HCT116 (cell line): ENCODE measurements around the gene MBD3L1. TPM values are rescaled to one million over a fixed set of nuclear protein-coding genes. Genes with fewer than 3 reads are reported as not detected.

Experiments used
- ATAC-seq: fragments of 200-7000 bp; cut with Tn5 transposase; 2 replicates; pipeline ENCODE4 v1.9.1; 2020; ENCODE audit warnings: mild to moderate bottlenecking, moderate library complexity
- BruUV-seq: library from RNA; stranded (reverse); fragments of 400-500 nt; replicated peaks from 2 replicates; lab custom pipeline; 2021; lab: Mats Ljungman, UMichigan
- CTCF ChIA-PET: fragments of 300-600 bp; sonication (Branson Sonifier 250); formaldehyde crosslinking; loops from one replicate; lab custom pipeline; 2021; ENCODE audit warnings: antibody characterized with exemption; lab: Charles Lee
- POLR2A ChIA-PET: fragments of 300-600, 350-600 bp; sonication (Branson Sonifier 250); formaldehyde crosslinking; loops from one replicate; lab custom pipeline; 2021; ENCODE audit warnings: antibody characterized with exemption; lab: Charles Lee
- RAD21 ChIA-PET, 2 experiments: fragments of 300-600 bp; sonication (Branson Sonifier 250); formaldehyde crosslinking; loops; one replicate each; lab custom pipeline; 2023; ENCODE audit warnings: low total read pairs in 2 of 2; ENCODE audit not compliant: uncharacterized antibody in 2 of 2, unreplicated experiment in 2 of 2, low non-redundant PET in 1 of 2; lab: Charles Lee
- DNase-seq: peaks from one replicate; pipeline ENCODE4 v3.0.0-alpha.2; 2010; ENCODE audit warnings: low read depth, low spot score
- H2AFZ ChIP-seq: fragments of 200-600 bp; shearing (Covaris generic), sonication (generic); 2 replicates; pipeline ENCODE4 v1.6.1; 2017; ENCODE audit warnings: low read depth, mixed run types, mixed read lengths, antibody characterized with exemption, low read length; ENCODE audit not compliant: poor library complexity, severe bottlenecking
- H3K27ac ChIP-seq: 2 replicates; pipeline ENCODE4 v1.5.1; 2012; ENCODE audit warnings: low read depth, low read length
- H3K27me3 ChIP-seq: fragments of 200-600 bp; sonication (generic); 2 replicates; pipeline ENCODE4 v1.6.1; 2016; ENCODE audit warnings: mixed run types, low read length, mixed read lengths; ENCODE audit not compliant: insufficient read depth
- H3K36me3 ChIP-seq, 2 experiments: fragments of 200-500 bp in 1 of 2; fragments of 200-600 bp in 1 of 2; sonication (Bioruptor generic) in 1 of 2; sonication (generic) in 1 of 2; 2 replicates each; pipeline versions ENCODE4 v1.5.1 to v1.6.1; 2014 to 2016; ENCODE audit warnings: low read length in 2 of 2, inconsistent platforms in 1 of 2, mixed read lengths in 1 of 2, mixed run types in 1 of 2; ENCODE audit not compliant: insufficient read depth in 2 of 2, control insufficient read depth in 1 of 2
- H3K4me1 ChIP-seq, 2 experiments: fragments of 200-600 bp in 1 of 2; sonication (generic) in 1 of 2; 2 replicates each; pipeline versions ENCODE4 v1.5.1 to v1.6.1; 2012 to 2017; ENCODE audit warnings: low read length in 2 of 2, inconsistent platforms in 1 of 2, mild to moderate bottlenecking in 1 of 2, mixed read lengths in 1 of 2, mixed run types in 1 of 2, moderate library complexity in 1 of 2; ENCODE audit not compliant: insufficient read depth in 2 of 2, control insufficient read depth in 1 of 2
- H3K4me2 ChIP-seq: fragments of 200-600 bp; sonication (generic); 2 replicates; pipeline ENCODE4 v1.6.1; 2017; ENCODE audit warnings: mixed run types, low read length, mixed read lengths
- H3K4me3 ChIP-seq, 2 experiments: fragments of 200-600 bp in 1 of 2; sonication (generic) in 1 of 2; replicated peaks in 1 of 2; 2 replicates each; pipeline ENCODE4 v1.5.1; 2011 to 2016; ENCODE audit warnings: low read length in 2 of 2, control low read depth in 1 of 2, low read depth in 1 of 2, mild to moderate bottlenecking in 1 of 2, mixed read lengths in 1 of 2, mixed run types in 1 of 2
- H3K79me2 ChIP-seq: fragments of 200-600 bp; sonication (generic); 2 replicates; pipeline ENCODE4 v1.6.1; 2017; ENCODE audit warnings: mild to moderate bottlenecking, mixed run types, low read length, moderate library complexity, mixed read lengths; ENCODE audit not compliant: insufficient read depth
- H3K9ac ChIP-seq: fragments of 200-600 bp; sonication (generic); 2 replicates; pipeline ENCODE4 v1.6.1; 2016; ENCODE audit warnings: low read length, mixed read lengths
- H3K9me2 ChIP-seq: fragments of 200-600 bp; sonication (generic), shearing (Covaris generic); 2 replicates; pipeline ENCODE4 v1.6.1; 2017; ENCODE audit warnings: mixed run types, mild to moderate bottlenecking, moderate library complexity; ENCODE audit not compliant: insufficient read depth
- H3K9me3 ChIP-seq, 2 experiments: fragments of 200-500 bp in 1 of 2; fragments of 200-600 bp in 1 of 2; sonication (Bioruptor generic) in 1 of 2; sonication (generic) in 1 of 2; 2 replicates each; pipeline ENCODE4 v1.6.1; 2014 to 2017; ENCODE audit warnings: low read length in 2 of 2, mixed read lengths in 2 of 2, inconsistent platforms in 1 of 2, low read depth in 1 of 2, mild to moderate bottlenecking in 1 of 2, mixed run types in 1 of 2, moderate library complexity in 1 of 2; ENCODE audit not compliant: control insufficient read depth in 1 of 2, insufficient read depth in 1 of 2
- H4K20me1 ChIP-seq: fragments of 200-600 bp; sonication (generic), shearing (Covaris generic); 2 replicates; pipeline ENCODE4 v1.6.1; 2017; ENCODE audit warnings: mixed run types, mild to moderate bottlenecking, moderate library complexity; ENCODE audit not compliant: insufficient read depth
- ATF3 ChIP-seq: IDR thresholded peaks from 2 replicates; pipeline ENCODE4 v1.6.1; 2012
- CTCF ChIP-seq, 3 experiments: fragments of 200-600 bp in 1 of 3; sonication (generic) in 1 of 3; IDR thresholded peaks in 2 of 3; conservative IDR thresholded peaks in 1 of 3; 2 replicates each; pipeline ENCODE4 v1.5.1; 2012 to 2017; ENCODE audit warnings: low read depth in 2 of 3, low read length in 2 of 3, antibody characterized with exemption in 1 of 3, borderline replicate concordance in 1 of 3, control low read depth in 1 of 3, mild to moderate bottlenecking in 1 of 3, mixed read lengths in 1 of 3, mixed run types in 1 of 3, moderate library complexity in 1 of 3; ENCODE audit not compliant: insufficient read depth in 1 of 3
- EGR1 ChIP-seq: IDR thresholded peaks from 2 replicates; pipeline ENCODE4 v1.6.1; 2012; ENCODE audit warnings: low read depth
- ELF1 ChIP-seq: IDR thresholded peaks from 2 replicates; pipeline ENCODE4 v1.6.1; 2012; ENCODE audit warnings: low read depth, borderline replicate concordance
- EZH2 ChIP-seq: fragments of 200-600 bp; sonication (generic); IDR thresholded peaks from 2 replicates; pipeline ENCODE4 v1.6.1; 2017; ENCODE audit warnings: antibody characterized with exemption, mixed run types
- MAX ChIP-seq: IDR thresholded peaks from 2 replicates; pipeline ENCODE4 v1.6.1; 2012
- POLR2AphosphoS5 ChIP-seq: IDR thresholded peaks from 2 replicates; pipeline ENCODE4 v1.6.1; 2011; ENCODE audit warnings: mild to moderate bottlenecking, low read depth, low read length, moderate library complexity
- SP1 ChIP-seq: IDR thresholded peaks from 2 replicates; pipeline ENCODE4 v1.6.1; 2012; ENCODE audit warnings: low read depth
- TCF7L2 ChIP-seq: IDR thresholded peaks from 2 replicates; pipeline ENCODE4 v1.7.0; 2011; ENCODE audit warnings: borderline replicate concordance, inconsistent platforms; ENCODE audit not compliant: insufficient read depth, insufficient read length; ENCODE audit errors: extremely low read depth
- ZFX ChIP-seq: fragments of 450-650 bp; IDR thresholded peaks from 2 replicates; pipeline ENCODE4 v1.6.1; 2017
- ZNF274 ChIP-seq: fragments of 200-500 bp; sonication (Bioruptor generic); IDR thresholded peaks from 2 replicates; pipeline ENCODE4 v1.6.1; 2014; ENCODE audit warnings: mild to moderate bottlenecking, low read depth, low read length, inconsistent platforms
- intact Hi-C: fragments of 100-400 bp; cut with micrococcal nuclease; formaldehyde crosslinking; loops from 2 replicates; pipeline ENCODE4 v1.10.0; 2022
- total RNA-seq: library from RNA; stranded (reverse); gene quantifications from one replicate; pipeline ENCODE4 v1.2.1, GENCODE V29; 2021; ENCODE audit not compliant: unreplicated experiment

Gene MBD3L1
- total RNA-seq, 1 experiment from 2014 or later = not detected

GRCh38 chr19:8840708-8841107 lies 8.5 kb downstream of the MBD3L1 start:
- Histone ChIP-seq H3K79me2 (no peaks in the 10 kb centered on the region), H3K36me3 (no peaks in the 10 kb centered on the region), H4K20me1 (no peaks in the 10 kb centered on the region), H2AFZ (no peak overlapping the region), H3K27ac (no peak overlapping the region), H3K9me3 (no peaks in the 10 kb centered on the region), H3K27me3 (no peaks in the 10 kb centered on the region; the same call in 1 of the 2 replicates), H3K9me2 (no peaks in the 10 kb centered on the region), H3K4me3 (no peak overlapping the region), H3K9ac (no peak overlapping the region), H3K4me1 (no peaks in the 10 kb centered on the region), H3K4me2 (no peak overlapping the region)
- no peak for TF ChIP-seq TCF7L2
- TF ChIP-seq EZH2 = no peak
- TF ChIP-seq ZFX = no peak
- TF ChIP-seq EGR1 = no peak
- TF ChIP-seq ELF1 = no peak
- TF ChIP-seq MAX = no peak
- RAD21 ChIA-PET = no interaction called here
- CTCF ChIA-PET = no interaction called here
- DNase-seq (no peak), ATAC-seq (no peak)
- intact Hi-C loops = no loop called here
- no TSS peak for BruUV-seq
- POLR2A ChIA-PET = no interaction called here

GRCh38 chr19:8846819-8847218 lies 14.6 kb downstream of the MBD3L1 start:
- intact Hi-C loops = no loop called here
- TF ChIP-seq EGR1 (no peak), ATF3 (no peak), CTCF (IDR thresholded peaks at IDR 0.05 in 2 of 3, conservative IDR thresholded peaks at IDR 0.05 in 1 of 3; ENCODE audit: borderline replicate concordance in 1 of 3, insufficient read depth in 1 of 3, low read depth in 2 of 3, low read length in 2 of 3) (no peak), TCF7L2 (no peak), POLR2AphosphoS5 (no peak), ZNF274 (no peak), SP1 (no peak)
- ATAC-seq (no peak), DNase-seq (no peak)
- no peaks in the 10 kb centered on the region for H4K20me1 ChIP-seq
- no peaks in the 10 kb centered on the region for H3K9me3 ChIP-seq
- no peak overlapping the region for H3K27ac ChIP-seq
- no peaks in the 10 kb centered on the region for H3K79me2 ChIP-seq
- ChIA-PET RAD21 (no interaction called here), CTCF (interaction anchor here (1.1 kb wide), 1 partner anchor 14 kb away, joined by 3 read pairs; no protein-coding TSS in a partner anchor), POLR2A (no interaction called here)
- H3K9ac ChIP-seq = no peak overlapping the region
- no peak overlapping the region for H3K4me2 ChIP-seq
- no peak overlapping the region for H3K4me3 ChIP-seq
- no peaks in the 10 kb centered on the region; the same call in 1 of the 2 replicates for H3K27me3 ChIP-seq
- no peak overlapping the region for H2AFZ ChIP-seq
- H3K36me3 ChIP-seq = no peaks in the 10 kb centered on the region
- no peaks in the 10 kb centered on the region for H3K9me2 ChIP-seq
- BruUV-seq = no TSS peak
- no peaks in the 10 kb centered on the region for H3K4me1 ChIP-seq
